HepG2 (cell line): ENCODE results near the gene NIFK. TPM values are rescaled to one million over a fixed set of nuclear protein-coding genes. Genes with fewer than 3 reads are reported as not detected.

ENCODE experiments used
- E2F1 ChIP-seq: sonication (generic); formaldehyde crosslinking; IDR thresholded peaks from 2 replicates; pipeline ENCODE4 v1.5.0; 2020; ENCODE audit warnings: missing genetic modification reagents
- FOXJ3 ChIP-seq: sonication (generic); formaldehyde crosslinking; IDR thresholded peaks from 2 replicates; pipeline ENCODE4 v1.4.0; 2020; ENCODE audit warnings: missing genetic modification reagents, mild to moderate bottlenecking, borderline replicate concordance
- HNF4A ChIP-seq: sonication (generic); formaldehyde crosslinking; IDR thresholded peaks from 2 replicates; pipeline ENCODE4 v1.4.0; 2020; ENCODE audit warnings: missing genetic modification reagents
- HOXA3 ChIP-seq: sonication (generic); formaldehyde crosslinking; IDR thresholded peaks from 2 replicates; pipeline ENCODE4 v1.5.0; 2020; ENCODE audit warnings: missing genetic modification reagents
- KAT2B ChIP-seq: fragments of 150-350 bp; IDR thresholded peaks from 2 replicates; pipeline ENCODE4 v1.6.1; 2014; ENCODE audit warnings: low read depth, low read length, borderline replicate concordance
- LCORL ChIP-seq, 2 experiments: fragments of 450-650 bp in 1 of 2; sonication (generic) in 1 of 2; formaldehyde crosslinking in 1 of 2; IDR thresholded peaks; 2 replicates each; pipeline versions ENCODE4 v1.5.0 to v1.6.1; 2017 to 2020; ENCODE audit warnings: antibody characterized with exemption in 1 of 2, missing genetic modification reagents in 1 of 2
- NAIF1 ChIP-seq: sonication (generic); formaldehyde crosslinking; IDR thresholded peaks from 2 replicates; pipeline ENCODE4 v1.5.0; 2020; ENCODE audit warnings: mild to moderate bottlenecking, missing genetic modification reagents, borderline replicate concordance
- NCOA2 ChIP-seq: sonication (generic); formaldehyde crosslinking; IDR thresholded peaks from 2 replicates; pipeline ENCODE4 v1.8.0; 2022; ENCODE audit warnings: inconsistent platforms
- NFE2 ChIP-seq: sonication (generic); formaldehyde crosslinking; IDR thresholded peaks from 2 replicates; pipeline ENCODE4 v1.4.0; 2020; ENCODE audit warnings: missing genetic modification reagents
- ONECUT2 ChIP-seq: sonication (generic); formaldehyde crosslinking; IDR thresholded peaks from 2 replicates; pipeline ENCODE4 v1.4.0; 2020; ENCODE audit warnings: missing genetic modification reagents
- SETDB1 ChIP-seq: sonication (generic); formaldehyde crosslinking; IDR thresholded peaks from 2 replicates; pipeline ENCODE4 v1.5.1; 2020; ENCODE audit warnings: missing genetic modification reagents, mild to moderate bottlenecking, borderline replicate concordance
- SRY ChIP-seq: sonication (generic); formaldehyde crosslinking; IDR thresholded peaks from 2 replicates; pipeline ENCODE4 v1.8.0; 2022; ENCODE audit warnings: mild to moderate bottlenecking, missing genetic modification reagents
- TEAD3 ChIP-seq: optimal IDR thresholded peaks from 2 replicates; pipeline ENCODE3; 2016; ENCODE audit warnings: borderline replicate concordance
- ZFYVE20 ChIP-seq: sonication (generic); formaldehyde crosslinking; IDR thresholded peaks from 2 replicates; pipeline ENCODE4 v1.8.0; 2023; ENCODE audit warnings: low read depth, mild to moderate bottlenecking, moderate library complexity, missing genetic modification reagents, borderline replicate concordance
- ZKSCAN8 ChIP-seq: IDR thresholded peaks from 2 replicates; pipeline ENCODE4 v1.6.1; 2016; ENCODE audit warnings: borderline replicate concordance, missing genetic modification reagents, missing compliant biosample characterization
- ZNF292 ChIP-seq: sonication (generic); formaldehyde crosslinking; IDR thresholded peaks from 2 replicates; pipeline ENCODE4 v1.8.1; 2022; ENCODE audit warnings: mild to moderate bottlenecking, low read depth, missing genetic modification reagents, borderline replicate concordance
- ZNF337 ChIP-seq: sonication (generic); formaldehyde crosslinking; IDR thresholded peaks from 2 replicates; pipeline ENCODE4 v1.5.1; 2020; ENCODE audit warnings: missing genetic modification reagents, low read depth, mild to moderate bottlenecking, borderline replicate concordance
- ZNF670 ChIP-seq: sonication (generic); formaldehyde crosslinking; IDR thresholded peaks from 2 replicates; pipeline ENCODE4 v1.8.0; 2022; ENCODE audit warnings: mild to moderate bottlenecking, missing genetic modification reagents, borderline replicate concordance
- ZNF782 ChIP-seq: sonication (generic); formaldehyde crosslinking; IDR thresholded peaks from 2 replicates; pipeline ENCODE4 v1.4.0; 2020; ENCODE audit warnings: missing genetic modification reagents, mild to moderate bottlenecking, borderline replicate concordance
- ZSCAN25 ChIP-seq: sonication (generic); formaldehyde crosslinking; IDR thresholded peaks from 2 replicates; pipeline ENCODE4 v1.8.0; 2022; ENCODE audit warnings: mild to moderate bottlenecking, missing genetic modification reagents
- polyA plus RNA-seq, 8 experiments: library from polyadenylated mRNA; depleted of rRNA in 3 of 8; stranded (reverse) in 7 of 8; unstranded in 1 of 8; fragments of >200 nt; fragmentation: Illumina TruSeq in 4 of 8; extraction: Trizol in 4 of 8; gene quantifications; 2 replicates each; pipeline versions ENCODE4 v1.2.1 to v1.2.3, GENCODE V29; 2011 to 2016; ENCODE audit warnings: low read depth in 4 of 8, missing spikeins in 1 of 8, mixed read lengths in 1 of 8; ENCODE audit not compliant: insufficient read depth in 1 of 8
- total RNA-seq, 5 experiments: library from RNA; depleted of rRNA; stranded (reverse); fragments of >200 nt; fragmentation: Illumina TruSeq; extraction: Trizol; gene quantifications; 2 replicates each; pipeline ENCODE4 v1.2.3, GENCODE V29; 2016; ENCODE audit warnings: low read depth in 1 of 5
- TF ChIP-seq, protein P1 (sequence below): sonication (generic); formaldehyde crosslinking; IDR thresholded peaks from 2 replicates; pipeline ENCODE4 v1.4.0; 2020; ENCODE audit warnings: missing genetic modification reagents, borderline replicate concordance
- TF ChIP-seq, protein P2 (sequence below): sonication (generic); formaldehyde crosslinking; IDR thresholded peaks from 2 replicates; pipeline ENCODE4 v1.4.0; 2020; ENCODE audit warnings: mild to moderate bottlenecking, missing genetic modification reagents
- TF ChIP-seq, protein P3 (sequence below): sonication (generic); formaldehyde crosslinking; IDR thresholded peaks from 2 replicates; pipeline ENCODE4 v1.9.0; 2021; ENCODE audit warnings: missing genetic modification reagents, borderline replicate concordance
- TF ChIP-seq, protein P4 (sequence below): sonication (generic); formaldehyde crosslinking; IDR thresholded peaks from 2 replicates; pipeline ENCODE4 v1.5.0; 2020; ENCODE audit warnings: missing genetic modification reagents

The NIFK gene
- total and polyA plus RNA-seq, 2 of the 13 experiments (the other 11 are each of a cell fraction or from before 2014, with no cell fraction given) = 19.6 to 105 TPM

DNA sequence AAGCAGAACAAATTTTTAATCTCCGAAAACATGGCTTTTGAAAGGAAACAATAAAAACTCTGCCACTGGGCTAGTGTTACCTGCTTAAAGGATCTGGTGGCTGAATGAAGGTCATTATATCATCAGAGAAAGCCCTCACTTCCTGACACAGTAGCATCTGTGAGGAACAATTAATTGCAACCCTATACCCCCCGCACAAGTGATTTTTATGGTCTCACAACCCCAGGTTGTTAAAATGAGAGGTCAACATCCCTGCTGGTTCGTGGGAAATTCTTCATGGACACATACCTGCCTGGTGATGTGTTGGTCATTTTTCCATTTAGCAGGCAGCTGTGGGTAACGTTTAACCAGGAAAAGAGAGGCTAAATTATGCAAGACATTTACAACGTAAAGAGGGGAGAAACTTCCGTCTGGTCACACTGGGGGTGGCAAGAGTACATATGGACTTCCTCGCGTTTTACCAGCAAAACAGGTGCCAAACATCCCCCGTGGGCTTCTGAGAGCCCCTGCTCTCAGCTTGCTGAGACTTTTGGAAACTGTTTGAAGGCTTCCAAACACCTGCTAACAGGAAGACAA lies 29.2 kb downstream of the NIFK start (continued):
- TF ChIP-seq ZNF337 (CRISPR knock-in tag) = no peak
- TF ChIP-seq NFE2 (CRISPR knock-in tag) = no peak
- 0 out of 2 replicates have a peak, but pooled peaks have one; percentile 6 for TF ChIP-seq ZSCAN25 (CRISPR knock-in tag)
- TF ChIP-seq TEAD3 (CRISPR knock-in tag) = peak; percentile 81
- TF ChIP-seq, protein P1, sequence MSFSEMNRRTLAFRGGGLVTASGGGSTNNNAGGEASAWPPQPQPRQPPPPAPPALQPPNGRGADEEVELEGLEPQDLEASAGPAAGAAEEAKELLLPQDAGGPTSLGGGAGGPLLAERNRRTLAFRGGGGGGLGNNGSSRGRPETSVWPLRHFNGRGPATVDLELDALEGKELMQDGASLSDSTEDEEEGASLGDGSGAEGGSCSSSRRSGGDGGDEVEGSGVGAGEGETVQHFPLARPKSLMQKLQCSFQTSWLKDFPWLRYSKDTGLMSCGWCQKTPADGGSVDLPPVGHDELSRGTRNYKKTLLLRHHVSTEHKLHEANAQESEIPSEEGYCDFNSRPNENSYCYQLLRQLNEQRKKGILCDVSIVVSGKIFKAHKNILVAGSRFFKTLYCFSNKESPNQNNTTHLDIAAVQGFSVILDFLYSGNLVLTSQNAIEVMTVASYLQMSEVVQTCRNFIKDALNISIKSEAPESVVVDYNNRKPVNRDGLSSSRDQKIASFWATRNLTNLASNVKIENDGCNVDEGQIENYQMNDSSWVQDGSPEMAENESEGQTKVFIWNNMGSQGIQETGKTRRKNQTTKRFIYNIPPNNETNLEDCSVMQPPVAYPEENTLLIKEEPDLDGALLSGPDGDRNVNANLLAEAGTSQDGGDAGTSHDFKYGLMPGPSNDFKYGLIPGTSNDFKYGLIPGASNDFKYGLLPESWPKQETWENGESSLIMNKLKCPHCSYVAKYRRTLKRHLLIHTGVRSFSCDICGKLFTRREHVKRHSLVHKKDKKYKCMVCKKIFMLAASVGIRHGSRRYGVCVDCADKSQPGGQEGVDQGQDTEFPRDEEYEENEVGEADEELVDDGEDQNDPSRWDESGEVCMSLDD (CRISPR knock-in tag) = no peak
- TF ChIP-seq, protein P2, sequence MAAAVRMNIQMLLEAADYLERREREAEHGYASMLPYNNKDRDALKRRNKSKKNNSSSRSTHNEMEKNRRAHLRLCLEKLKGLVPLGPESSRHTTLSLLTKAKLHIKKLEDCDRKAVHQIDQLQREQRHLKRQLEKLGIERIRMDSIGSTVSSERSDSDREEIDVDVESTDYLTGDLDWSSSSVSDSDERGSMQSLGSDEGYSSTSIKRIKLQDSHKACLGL (CRISPR knock-in tag) = no peak
- TF ChIP-seq, protein P3, sequence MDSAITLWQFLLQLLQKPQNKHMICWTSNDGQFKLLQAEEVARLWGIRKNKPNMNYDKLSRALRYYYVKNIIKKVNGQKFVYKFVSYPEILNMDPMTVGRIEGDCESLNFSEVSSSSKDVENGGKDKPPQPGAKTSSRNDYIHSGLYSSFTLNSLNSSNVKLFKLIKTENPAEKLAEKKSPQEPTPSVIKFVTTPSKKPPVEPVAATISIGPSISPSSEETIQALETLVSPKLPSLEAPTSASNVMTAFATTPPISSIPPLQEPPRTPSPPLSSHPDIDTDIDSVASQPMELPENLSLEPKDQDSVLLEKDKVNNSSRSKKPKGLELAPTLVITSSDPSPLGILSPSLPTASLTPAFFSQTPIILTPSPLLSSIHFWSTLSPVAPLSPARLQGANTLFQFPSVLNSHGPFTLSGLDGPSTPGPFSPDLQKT = no peak
- no peak for TF ChIP-seq ZNF782 (CRISPR knock-in tag)
- TF ChIP-seq, protein P4, sequence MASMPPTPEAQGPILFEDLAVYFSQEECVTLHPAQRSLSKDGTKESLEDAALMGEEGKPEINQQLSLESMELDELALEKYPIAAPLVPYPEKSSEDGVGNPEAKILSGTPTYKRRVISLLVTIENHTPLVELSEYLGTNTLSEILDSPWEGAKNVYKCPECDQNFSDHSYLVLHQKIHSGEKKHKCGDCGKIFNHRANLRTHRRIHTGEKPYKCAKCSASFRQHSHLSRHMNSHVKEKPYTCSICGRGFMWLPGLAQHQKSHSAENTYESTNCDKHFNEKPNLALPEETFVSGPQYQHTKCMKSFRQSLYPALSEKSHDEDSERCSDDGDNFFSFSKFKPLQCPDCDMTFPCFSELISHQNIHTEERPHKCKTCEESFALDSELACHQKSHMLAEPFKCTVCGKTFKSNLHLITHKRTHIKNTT (CRISPR knock-in tag) = no peak
- no peak for TF ChIP-seq FOXJ3 (CRISPR knock-in tag)
- no peak; the same call in 1 of the 2 replicates for TF ChIP-seq NCOA2
- no peak for TF ChIP-seq NAIF1 (CRISPR knock-in tag)
- no peak for TF ChIP-seq E2F1
- TF ChIP-seq ONECUT2 (CRISPR knock-in tag) = no peak
- TF ChIP-seq ZNF670 (CRISPR knock-in tag) = 0 out of 2 replicates have a peak, but pooled peaks have one; percentile 44
- no peak for TF ChIP-seq KAT2B
- TF ChIP-seq ZFYVE20 (CRISPR knock-in tag) = no peak
- no peak for TF ChIP-seq LCORL (IDR thresholded peaks at IDR 0.05)
- peak; percentile 68 for TF ChIP-seq LCORL (CRISPR knock-in tag; IDR thresholded peaks at IDR 0.05)
- no peak for TF ChIP-seq ZNF292 (CRISPR knock-in tag)
- no peak for TF ChIP-seq SETDB1 (CRISPR knock-in tag)
- TF ChIP-seq ZKSCAN8 = no peak; the same call in 1 of the 2 replicates
- peak; percentile 3; the same call in 1 of the 2 replicates for TF ChIP-seq HNF4A
- peak; percentile 58 for TF ChIP-seq HOXA3
- no peak for TF ChIP-seq SRY (CRISPR knock-in tag)
